Measurements from ENCODE around the gene FBXW4.

DNA sequence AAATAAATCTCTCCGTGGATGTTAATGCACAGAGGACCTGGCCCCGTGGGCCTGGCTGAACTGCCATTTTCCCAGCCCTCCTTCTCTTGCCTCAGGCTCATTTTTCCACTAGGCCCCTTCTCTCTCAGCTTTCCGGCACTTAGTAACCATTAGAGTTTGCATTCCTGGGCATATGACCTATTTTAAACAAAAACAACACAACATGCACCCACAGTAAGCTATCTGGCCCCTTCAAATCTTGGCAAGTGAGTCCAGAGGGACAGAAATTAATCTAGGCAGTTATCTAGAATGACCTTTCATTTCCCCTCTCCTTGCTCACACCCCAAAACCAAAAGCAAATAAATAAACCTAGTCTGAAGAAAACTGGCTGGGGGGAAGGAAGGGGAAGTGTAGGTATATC, 11.7 kb downstream of the FBXW4 start:
- TF ChIP-seq, protein P1, sequence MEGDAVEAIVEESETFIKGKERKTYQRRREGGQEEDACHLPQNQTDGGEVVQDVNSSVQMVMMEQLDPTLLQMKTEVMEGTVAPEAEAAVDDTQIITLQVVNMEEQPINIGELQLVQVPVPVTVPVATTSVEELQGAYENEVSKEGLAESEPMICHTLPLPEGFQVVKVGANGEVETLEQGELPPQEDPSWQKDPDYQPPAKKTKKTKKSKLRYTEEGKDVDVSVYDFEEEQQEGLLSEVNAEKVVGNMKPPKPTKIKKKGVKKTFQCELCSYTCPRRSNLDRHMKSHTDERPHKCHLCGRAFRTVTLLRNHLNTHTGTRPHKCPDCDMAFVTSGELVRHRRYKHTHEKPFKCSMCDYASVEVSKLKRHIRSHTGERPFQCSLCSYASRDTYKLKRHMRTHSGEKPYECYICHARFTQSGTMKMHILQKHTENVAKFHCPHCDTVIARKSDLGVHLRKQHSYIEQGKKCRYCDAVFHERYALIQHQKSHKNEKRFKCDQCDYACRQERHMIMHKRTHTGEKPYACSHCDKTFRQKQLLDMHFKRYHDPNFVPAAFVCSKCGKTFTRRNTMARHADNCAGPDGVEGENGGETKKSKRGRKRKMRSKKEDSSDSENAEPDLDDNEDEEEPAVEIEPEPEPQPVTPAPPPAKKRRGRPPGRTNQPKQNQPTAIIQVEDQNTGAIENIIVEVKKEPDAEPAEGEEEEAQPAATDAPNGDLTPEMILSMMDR (IDR thresholded peaks at IDR 0.05; ENCODE audit: poor library complexity, severe bottlenecking): no peak
- TF ChIP-seq POLR2AphosphoS5 (IDR thresholded peaks at IDR 0.05) (no peak), EZH2 (IDR thresholded peaks at IDR 0.05; ENCODE audit: borderline replicate concordance, insufficient read depth, low read length, poor library complexity, severe bottlenecking) (no peak), RAD21 (conservative IDR thresholded peaks at IDR 0.05) (no peak), EP300 (conservative IDR thresholded peaks at IDR 0.05; ENCODE audit: poor library complexity, severe bottlenecking) (no peak)
